ENCODE measurements around the gene CRYBB3.

CRYBB3 gene

GRCh38 chr22:25172153-25172552, 27.5 kb upstream of the CRYBB3 start:
- no peak overlapping the region for H3K4me3 ChIP-seq (ENCODE audit: low read depth in 1 of 2, low read length in 1 of 2)
- no peaks in the 10 kb centered on the region for H3K4me1 ChIP-seq (ENCODE audit: control insufficient read depth in 1 of 2, insufficient read depth in 1 of 2, low read depth in 1 of 2, low read length in 1 of 2)
- TF ChIP-seq CTCF (IDR thresholded peaks at IDR 0.05): no peak
- H3K9me3 ChIP-seq: no peaks in the 10 kb centered on the region
- no peak overlapping the region for H3K27ac ChIP-seq
- H3K36me3 ChIP-seq: no peaks in the 10 kb centered on the region
- no peaks in the 10 kb centered on the region for H3K27me3 ChIP-seq

GRCh38 chr22:25174156-25174887, 25.3 kb upstream of the CRYBB3 start:
- Histone ChIP-seq H3K27ac (no peak overlapping the region), H3K9me3 (no peaks in the 10 kb centered on the region)

GRCh38 chr22:25174888-25175411, 24.7 kb upstream of the CRYBB3 start:
- Histone ChIP-seq H3K27ac (no peak overlapping the region), H3K9me3 (no peaks in the 10 kb centered on the region), H3K36me3 (no peaks in the 10 kb centered on the region), H3K4me1 (ENCODE audit: control insufficient read depth in 1 of 2, insufficient read depth in 1 of 2, low read depth in 1 of 2, low read length in 1 of 2) (no peaks in the 10 kb centered on the region), H3K27me3 (no peaks in the 10 kb centered on the region), H3K4me3 (ENCODE audit: low read depth in 1 of 2, low read length in 1 of 2) (no peak overlapping the region)
- TF ChIP-seq CTCF (IDR thresholded peaks at IDR 0.05): no peak

More at GRCh38 chr22:25174156-25174887, 25.3 kb upstream of the CRYBB3 start:
- no peak for TF ChIP-seq CTCF (IDR thresholded peaks at IDR 0.05)
- Histone ChIP-seq H3K4me3 (ENCODE audit: low read depth in 1 of 2, low read length in 1 of 2) (no peak overlapping the region), H3K36me3 (no peaks in the 10 kb centered on the region), H3K4me1 (ENCODE audit: control insufficient read depth in 1 of 2, insufficient read depth in 1 of 2, low read depth in 1 of 2, low read length in 1 of 2) (no peaks in the 10 kb centered on the region), H3K27me3 (no peaks in the 10 kb centered on the region)

GRCh38 chr22:25176175-25176574, 23.5 kb upstream of the CRYBB3 start:
- TF ChIP-seq CTCF (IDR thresholded peaks at IDR 0.05): no peak
- H3K4me3 ChIP-seq (ENCODE audit: low read depth in 1 of 2, low read length in 1 of 2): no peak overlapping the region
- no peaks in the 10 kb centered on the region for H3K36me3 ChIP-seq
- no peaks in the 10 kb centered on the region for H3K9me3 ChIP-seq
- H3K27ac ChIP-seq: no peak overlapping the region
- no peaks in the 10 kb centered on the region for H3K4me1 ChIP-seq (ENCODE audit: control insufficient read depth in 1 of 2, insufficient read depth in 1 of 2, low read depth in 1 of 2, low read length in 1 of 2)
- H3K27me3 ChIP-seq: no peaks in the 10 kb centered on the region

- H3K9me3 ChIP-seq: no peaks in the 10 kb centered on the region
- H3K4me1 ChIP-seq (ENCODE audit: control insufficient read depth in 1 of 2, insufficient read depth in 1 of 2, low read depth in 1 of 2, low read length in 1 of 2): no peaks in the 10 kb centered on the region
- no peak overlapping the region for H3K4me3 ChIP-seq (ENCODE audit: low read depth in 1 of 2, low read length in 1 of 2)
- H3K27ac ChIP-seq: no peak overlapping the region
- TF ChIP-seq CTCF (IDR thresholded peaks at IDR 0.05): no peak
- no peaks in the 10 kb centered on the region for H3K27me3 ChIP-seq
- H3K36me3 ChIP-seq: no peaks in the 10 kb centered on the region
Measured at GRCh38 chr22:25176799-25177198, 22.9 kb upstream of the CRYBB3 start.

Measured in neutrophil (primary cell).